ENCODE results near the gene WWC1.
A peak's percentile ranks its signal among the peaks of the same experiment; 100 is the strongest.

Gene WWC1

DNA sequence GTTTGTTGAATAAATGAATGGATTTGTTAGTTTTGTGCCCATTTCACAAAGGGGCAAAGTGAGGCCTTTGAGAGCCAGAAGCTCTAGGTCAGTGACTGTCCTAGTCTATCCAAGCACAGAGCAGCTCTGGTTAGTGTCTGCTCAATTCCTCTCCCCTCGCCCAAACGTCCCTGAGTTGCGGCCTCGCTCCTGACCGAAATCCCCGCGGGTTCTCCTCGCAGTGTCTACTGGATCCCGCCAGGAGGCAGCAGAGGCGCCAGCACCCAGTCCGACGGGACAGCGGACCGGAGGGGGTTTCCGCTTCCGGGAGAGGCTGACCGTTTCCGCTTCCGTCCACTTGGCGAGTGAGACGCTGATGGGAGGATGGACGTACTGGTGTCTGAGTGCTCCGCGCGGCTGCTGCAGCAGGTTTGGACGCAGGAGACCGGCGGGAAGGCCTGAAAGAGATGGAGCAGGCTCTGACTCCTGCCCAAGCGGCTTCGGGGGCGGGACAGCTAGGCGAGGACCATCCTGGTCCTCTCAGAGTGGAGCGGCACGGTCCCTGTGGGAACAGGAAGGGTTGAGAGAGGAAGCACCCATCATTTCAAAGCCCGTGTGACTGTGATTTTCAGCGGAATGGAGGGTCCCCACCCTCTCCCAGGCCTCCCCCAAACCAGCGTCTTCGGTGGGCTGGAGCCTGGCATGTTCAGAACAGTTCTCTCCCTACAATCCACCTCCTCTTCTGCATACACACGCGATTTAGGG is 194.9 kb downstream of the WWC1 start, which contains the start of gene RARS1:
Gene RARS1 (plus strand): TSS at position 336 of the 744 bp plus-strand sequence. CDS start 28 bp downstream, at position 364.
- in situ Hi-C loops (cut with HindIII; ENCODE audit: low sequenced_read_pairs), result no loop called here

DNA sequence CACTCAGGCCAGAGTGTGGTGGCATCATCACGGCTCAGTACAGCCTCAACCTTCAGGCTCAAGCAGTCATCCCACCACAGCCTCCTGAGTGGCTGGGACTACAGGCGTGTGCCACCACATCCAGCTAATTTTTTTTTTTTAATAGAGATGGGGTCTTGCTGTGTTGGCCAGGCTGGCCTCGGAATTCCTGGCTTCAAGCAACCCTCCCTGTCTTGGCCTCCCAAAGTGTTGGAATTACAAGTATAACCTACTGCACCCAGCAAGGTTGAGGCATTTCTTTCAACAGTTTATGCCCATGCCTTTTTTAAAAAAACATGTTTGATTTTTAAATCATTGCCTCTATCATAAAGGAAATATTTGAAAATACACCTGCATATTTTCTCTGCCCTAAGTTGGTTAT is 197.6 kb downstream of the WWC1 start:
- no peak for DNase-seq (ENCODE audit: low read depth, low spot score)
- in situ Hi-C loops (cut with HindIII; ENCODE audit: low sequenced_read_pairs), result no loop called here
- no peak overlapping the region for H3K4me3 ChIP-seq (ENCODE audit: low read depth, low read length)
- TF ChIP-seq, protein P1, sequence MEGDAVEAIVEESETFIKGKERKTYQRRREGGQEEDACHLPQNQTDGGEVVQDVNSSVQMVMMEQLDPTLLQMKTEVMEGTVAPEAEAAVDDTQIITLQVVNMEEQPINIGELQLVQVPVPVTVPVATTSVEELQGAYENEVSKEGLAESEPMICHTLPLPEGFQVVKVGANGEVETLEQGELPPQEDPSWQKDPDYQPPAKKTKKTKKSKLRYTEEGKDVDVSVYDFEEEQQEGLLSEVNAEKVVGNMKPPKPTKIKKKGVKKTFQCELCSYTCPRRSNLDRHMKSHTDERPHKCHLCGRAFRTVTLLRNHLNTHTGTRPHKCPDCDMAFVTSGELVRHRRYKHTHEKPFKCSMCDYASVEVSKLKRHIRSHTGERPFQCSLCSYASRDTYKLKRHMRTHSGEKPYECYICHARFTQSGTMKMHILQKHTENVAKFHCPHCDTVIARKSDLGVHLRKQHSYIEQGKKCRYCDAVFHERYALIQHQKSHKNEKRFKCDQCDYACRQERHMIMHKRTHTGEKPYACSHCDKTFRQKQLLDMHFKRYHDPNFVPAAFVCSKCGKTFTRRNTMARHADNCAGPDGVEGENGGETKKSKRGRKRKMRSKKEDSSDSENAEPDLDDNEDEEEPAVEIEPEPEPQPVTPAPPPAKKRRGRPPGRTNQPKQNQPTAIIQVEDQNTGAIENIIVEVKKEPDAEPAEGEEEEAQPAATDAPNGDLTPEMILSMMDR (IDR thresholded peaks at IDR 0.05; ENCODE audit: low read depth, low read length), result no peak

More for the DNA sequence above, 194.9 kb downstream of the WWC1 start, which contains the start of gene RARS1:
- H3K4me3 ChIP-seq (ENCODE audit: low read depth, low read length), result peak within 1 kb of the TSS; percentile 94
- DNase-seq (ENCODE audit: low read depth, low spot score), result peak; percentile 93
- TF ChIP-seq, protein P1 (IDR thresholded peaks at IDR 0.05; ENCODE audit: low read depth, low read length), result peak; percentile 98

DNA sequence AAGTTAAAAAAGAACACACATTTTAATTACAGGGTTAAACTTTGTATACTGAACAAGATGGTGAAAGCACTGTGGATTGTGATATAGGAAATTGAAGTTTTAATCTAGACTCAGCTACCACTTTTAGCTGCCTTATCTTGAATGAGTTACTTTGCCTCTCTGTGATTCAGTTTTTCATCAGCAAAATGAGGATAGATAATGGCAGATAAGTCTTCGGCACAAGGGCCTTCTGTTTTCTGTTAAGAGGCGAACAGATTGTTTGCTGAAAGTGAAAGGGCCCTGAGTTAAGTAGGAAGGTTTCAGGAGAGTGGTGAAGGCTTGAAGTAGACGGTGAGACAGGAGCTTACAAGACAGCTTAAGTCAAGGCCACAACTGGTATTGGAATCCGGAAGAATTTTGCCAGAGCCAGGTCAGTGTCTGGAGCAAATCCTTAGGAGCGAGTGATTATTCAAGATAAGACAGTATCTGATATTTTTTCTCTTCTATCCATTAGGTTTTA is 202.7 kb downstream of the WWC1 start:
- no peak overlapping the region for H3K4me3 ChIP-seq (ENCODE audit: low read depth, low read length)
- TF ChIP-seq, protein P1 (IDR thresholded peaks at IDR 0.05; ENCODE audit: low read depth, low read length), result no peak
- no peak for DNase-seq (ENCODE audit: low read depth, low spot score)
- in situ Hi-C loops (cut with HindIII; ENCODE audit: low sequenced_read_pairs), result no loop called here

DNA sequence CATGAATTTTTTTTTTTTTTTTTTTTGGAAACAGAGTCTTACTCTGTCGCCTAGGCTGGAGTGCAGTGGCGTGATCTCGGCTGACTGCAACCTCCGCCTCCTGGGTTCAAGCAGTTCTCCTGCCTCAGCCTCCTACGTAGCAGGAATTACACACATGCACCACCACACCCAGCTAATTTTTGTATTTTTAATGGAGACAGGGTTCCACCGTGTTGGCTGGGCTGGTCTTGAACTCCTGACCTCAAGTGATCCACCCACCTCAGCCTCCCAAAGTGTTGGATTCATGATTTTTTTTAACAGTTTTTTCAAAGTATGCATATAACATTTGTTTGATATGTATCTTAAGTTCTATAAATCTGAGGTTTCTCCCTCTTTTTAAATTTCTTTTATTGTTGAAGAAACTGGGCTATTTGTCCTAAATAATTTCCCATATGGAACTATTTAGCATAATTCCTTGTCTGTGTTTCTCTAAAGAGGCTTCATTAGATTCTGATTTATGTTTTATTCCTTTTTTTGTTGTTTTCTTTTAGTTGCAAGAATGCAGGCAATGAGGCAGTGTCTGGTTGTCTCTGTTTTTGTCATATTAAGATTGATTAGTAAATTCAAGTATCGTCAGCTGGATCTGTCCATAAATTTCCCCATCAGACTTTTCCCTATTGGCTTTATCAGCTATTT is 211.3 kb downstream of the WWC1 start:
- no peak for DNase-seq (ENCODE audit: low read depth, low spot score)
- H3K4me3 ChIP-seq (ENCODE audit: low read depth, low read length), result no peak overlapping the region
- TF ChIP-seq, protein P1 (IDR thresholded peaks at IDR 0.05; ENCODE audit: low read depth, low read length), result no peak
- in situ Hi-C loops (cut with HindIII; ENCODE audit: low sequenced_read_pairs), result no loop called here

DNA sequence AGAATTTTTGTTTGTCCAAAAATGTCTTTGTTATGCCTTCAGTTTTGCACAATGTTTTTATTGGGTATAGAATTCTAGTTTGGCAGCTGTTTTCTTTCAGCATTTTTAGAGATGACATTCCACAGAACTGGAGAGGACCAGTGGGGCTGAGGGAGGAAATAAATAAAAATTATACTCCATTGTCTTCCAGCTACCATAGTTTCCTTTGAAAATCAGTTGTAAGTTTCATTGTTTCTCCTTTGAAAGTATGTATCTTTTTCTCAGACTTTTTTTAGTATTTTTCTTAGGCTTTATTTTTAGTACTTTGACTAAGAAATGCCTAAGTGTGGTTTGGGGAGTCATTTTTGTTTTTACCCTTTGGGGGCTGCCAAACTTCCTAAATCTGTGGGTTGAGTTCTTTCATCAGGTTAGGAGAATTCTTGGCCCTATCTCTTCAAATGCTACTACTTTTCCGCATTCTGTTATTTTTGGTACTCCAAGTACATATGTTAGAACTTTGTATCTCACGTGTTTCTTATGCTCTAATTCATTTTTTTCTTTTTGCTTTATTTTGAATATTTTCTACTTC is 222.5 kb downstream of the WWC1 start:
- TF ChIP-seq, protein P1 (IDR thresholded peaks at IDR 0.05; ENCODE audit: low read depth, low read length), result no peak
- DNase-seq (ENCODE audit: low read depth, low spot score), result no peak

More for the DNA sequence above, 222.5 kb downstream of the WWC1 start:
- in situ Hi-C loops (cut with HindIII; ENCODE audit: low sequenced_read_pairs), result no loop called here
- no peak overlapping the region for H3K4me3 ChIP-seq (ENCODE audit: low read depth, low read length)

All from astrocyte of the spinal cord (primary cell).